ENCODE measurements around the gene SNAP91.

The SNAP91 gene

DNA sequence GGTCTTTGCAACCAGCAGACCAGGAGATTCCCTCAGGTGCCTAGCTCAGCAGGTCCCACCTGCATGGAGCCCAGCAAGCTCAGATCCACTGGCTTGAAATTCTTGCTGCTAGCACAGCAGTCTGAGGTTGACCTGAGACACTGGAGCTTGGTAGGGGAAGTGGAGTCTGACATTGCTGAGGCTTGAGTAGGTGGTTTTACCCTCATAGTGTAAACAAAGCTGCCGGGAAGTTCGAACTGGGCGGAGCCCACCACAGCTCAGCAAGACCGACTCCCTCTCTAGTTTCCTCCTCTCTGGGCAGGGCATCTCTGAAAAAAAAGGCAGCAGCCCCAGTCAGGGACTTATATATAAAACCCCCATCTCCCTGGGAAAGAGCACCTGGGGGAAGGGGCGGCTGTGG lies 162.3 kb downstream of the SNAP91 start:
- DNase-seq (ENCODE audit: low read depth, low spot score): no peak

DNA sequence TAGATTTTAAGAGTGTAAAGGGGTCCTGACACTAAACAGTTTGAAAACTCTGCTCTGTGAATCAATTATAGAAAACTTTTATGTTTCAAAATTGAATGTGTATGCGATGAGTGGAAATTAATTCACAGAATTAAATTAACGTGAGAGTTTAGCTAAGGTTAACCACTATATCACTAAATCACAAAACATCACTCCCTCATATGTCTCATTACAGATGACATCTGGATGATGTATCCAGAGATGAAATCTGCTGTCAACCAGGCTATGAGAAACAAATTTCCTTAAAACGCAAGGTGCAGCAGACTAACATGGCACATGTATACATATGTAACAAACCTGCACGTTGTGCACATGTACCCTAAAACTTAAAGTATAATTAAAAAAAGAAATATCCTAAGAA lies 169.2 kb downstream of the SNAP91 start:
- no peak overlapping the region for H3K9ac ChIP-seq (ENCODE audit: insufficient read length)
- no peaks in the 10 kb centered on the region for H3K9me3 ChIP-seq (ENCODE audit: low read depth, low read length)
- H3K4me3 ChIP-seq: no peak overlapping the region
- no peaks in the 10 kb centered on the region for H3K36me3 ChIP-seq (ENCODE audit: insufficient read depth, low read length)
- H3K27ac ChIP-seq: no peak overlapping the region
- DNase-seq (ENCODE audit: low read depth, low spot score): no peak
- no peak for TF ChIP-seq FOXP2 (optimal IDR thresholded peaks at IDR 0.05; ENCODE audit: control extremely low read depth, extremely low read length, insufficient read depth)
- TF ChIP-seq EZH2 (IDR thresholded peaks at IDR 0.05): no peak
- TF ChIP-seq POLR2AphosphoS5 (IDR thresholded peaks at IDR 0.05; ENCODE audit: borderline replicate concordance, low read depth, low read length): no peak

More for the DNA sequence above, 162.3 kb downstream of the SNAP91 start:
- Histone ChIP-seq H3K9ac (ENCODE audit: insufficient read length) (no peak overlapping the region), H3K9me3 (ENCODE audit: low read depth, low read length) (no peaks in the 10 kb centered on the region), H3K27ac (no peak overlapping the region), H3K4me3 (no peak overlapping the region), H3K36me3 (ENCODE audit: insufficient read depth, low read length) (no peaks in the 10 kb centered on the region)
- TF ChIP-seq POLR2AphosphoS5 (IDR thresholded peaks at IDR 0.05; ENCODE audit: borderline replicate concordance, low read depth, low read length) (no peak), FOXP2 (optimal IDR thresholded peaks at IDR 0.05; ENCODE audit: control extremely low read depth, extremely low read length, insufficient read depth) (no peak), EZH2 (IDR thresholded peaks at IDR 0.05) (no peak)

DNA sequence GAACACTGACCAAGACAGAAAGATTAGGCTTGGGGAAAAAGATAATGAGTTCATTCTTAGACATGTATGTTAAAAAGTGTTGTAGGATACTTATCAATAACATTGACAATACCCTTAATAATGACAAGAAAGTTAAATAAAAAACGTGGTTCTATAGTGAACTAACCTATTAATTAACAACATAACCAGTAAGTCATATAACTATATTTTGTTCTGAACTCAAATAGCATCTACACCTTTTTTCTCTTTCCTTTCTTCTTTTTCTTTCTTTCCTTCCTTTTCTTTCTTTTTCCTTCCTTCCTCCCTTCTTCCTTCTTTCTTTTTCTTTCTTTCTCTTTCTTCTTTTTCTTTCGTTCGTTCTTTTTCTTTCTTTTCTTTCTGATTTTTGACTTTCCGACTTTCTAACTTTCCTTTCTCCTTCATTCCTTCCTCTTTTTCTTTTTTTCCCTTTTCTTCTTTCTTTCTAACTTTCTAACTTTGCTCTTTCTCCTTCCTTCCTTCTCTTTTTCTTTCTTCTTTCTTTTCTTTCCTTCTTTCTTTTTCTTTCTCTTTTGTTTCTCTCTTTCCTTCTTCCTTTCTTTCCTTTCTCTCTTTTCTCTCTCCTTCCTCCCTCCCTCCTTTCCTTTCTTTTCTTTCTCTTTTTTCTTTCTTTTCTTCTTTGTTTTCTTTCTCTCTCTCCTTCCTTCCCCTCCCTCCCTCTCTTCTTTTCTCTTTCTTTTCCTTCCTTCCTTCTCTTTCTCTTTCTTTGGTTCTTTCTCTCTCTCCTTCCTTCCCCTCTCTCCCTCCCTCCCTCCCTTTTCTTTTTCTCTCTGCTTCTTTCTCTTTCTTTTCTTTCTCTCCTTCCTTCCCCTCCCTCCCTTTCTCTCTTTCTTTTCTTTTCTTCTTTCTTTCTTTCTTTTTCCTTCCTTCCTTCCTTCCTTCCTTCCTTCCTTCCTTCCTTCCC lies 172.0 kb downstream of the SNAP91 start:
- no peak for DNase-seq (ENCODE audit: low read depth, low spot score)
- Histone ChIP-seq H3K27ac (no peak overlapping the region), H3K9me3 (ENCODE audit: low read depth, low read length) (no peaks in the 10 kb centered on the region), H3K4me3 (no peak overlapping the region), H3K36me3 (ENCODE audit: insufficient read depth, low read length) (no peaks in the 10 kb centered on the region), H3K9ac (ENCODE audit: insufficient read length) (no peak overlapping the region)
- TF ChIP-seq POLR2AphosphoS5 (IDR thresholded peaks at IDR 0.05; ENCODE audit: borderline replicate concordance, low read depth, low read length): no peak
- TF ChIP-seq EZH2 (IDR thresholded peaks at IDR 0.05): no peak

DNA sequence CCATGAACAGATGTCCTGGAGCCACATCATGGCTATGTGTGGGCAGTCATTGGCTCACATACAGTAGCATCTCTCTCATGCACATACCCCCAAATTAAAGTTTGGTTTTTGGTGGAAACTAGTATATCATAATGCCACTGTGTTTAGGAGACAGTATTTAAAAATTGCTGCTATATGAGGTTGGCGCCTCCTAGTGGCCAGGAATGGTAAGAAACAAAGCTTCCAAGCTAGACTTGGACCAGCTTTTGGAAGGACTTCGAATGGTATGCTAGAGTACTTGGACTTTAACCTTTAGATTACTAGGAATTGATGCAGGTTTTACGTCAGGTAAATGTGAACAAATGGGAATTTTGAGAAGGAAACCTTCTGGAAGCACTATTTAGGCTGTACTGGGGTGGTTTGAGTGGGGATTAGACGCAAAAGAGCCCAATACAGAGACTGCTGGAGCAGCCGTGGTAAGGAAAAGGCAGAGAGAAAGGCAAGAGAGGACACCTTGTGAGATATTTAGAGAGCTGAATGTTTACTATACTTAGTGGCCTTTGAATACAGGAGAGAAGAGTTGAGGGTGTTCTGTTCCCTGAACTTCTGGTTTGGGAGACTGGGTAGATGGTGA lies 172.8 kb downstream of the SNAP91 start:
- Histone ChIP-seq H3K9ac (ENCODE audit: insufficient read length) (no peak overlapping the region), H3K27ac (no peak overlapping the region)

DNA sequence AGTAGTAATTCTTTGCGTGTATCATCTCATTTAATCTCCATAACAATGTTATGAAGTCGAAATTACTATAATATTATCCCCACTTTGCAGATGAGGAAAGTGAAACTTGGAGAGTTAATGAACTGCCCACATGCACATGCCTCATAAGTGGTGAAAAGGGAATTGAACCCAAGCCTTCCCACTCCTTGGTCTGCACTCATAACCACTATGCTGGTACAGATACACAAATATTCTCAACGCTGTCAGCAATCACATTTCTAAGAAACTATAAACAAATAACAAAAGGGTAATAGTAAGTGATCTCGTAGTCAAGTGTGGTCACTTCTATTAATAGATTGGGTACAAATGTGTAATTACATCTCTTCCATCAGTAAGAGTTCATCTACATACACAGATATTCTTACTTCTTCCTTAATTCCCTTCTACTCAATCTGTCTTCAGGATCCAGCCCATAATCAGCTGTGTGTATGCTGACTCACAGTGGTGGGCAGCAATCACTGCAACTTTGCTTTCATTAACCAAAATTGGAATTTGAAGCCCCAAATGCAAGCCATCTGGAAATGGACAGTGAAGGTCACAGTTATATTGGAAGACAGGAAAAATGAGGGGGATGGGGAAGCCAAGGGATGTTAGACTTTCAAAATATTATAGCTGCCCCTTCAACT lies 190.0 kb downstream of the SNAP91 start:
- TF ChIP-seq POLR2AphosphoS5 (IDR thresholded peaks at IDR 0.05; ENCODE audit: borderline replicate concordance, low read depth, low read length) (no peak), EZH2 (IDR thresholded peaks at IDR 0.05) (no peak), FOXP2 (optimal IDR thresholded peaks at IDR 0.05; ENCODE audit: control extremely low read depth, extremely low read length, insufficient read depth) (no peak)
- DNase-seq (ENCODE audit: low read depth, low spot score): no peak
- no peak overlapping the region for H3K9ac ChIP-seq (ENCODE audit: insufficient read length)
- peaks cover 5% of the 10 kb centered on the region; the same call in 1 of the 2 replicates for H3K36me3 ChIP-seq (ENCODE audit: insufficient read depth, low read length)
- no peaks in the 10 kb centered on the region for H3K9me3 ChIP-seq (ENCODE audit: low read depth, low read length)
- H3K27ac ChIP-seq: no peak overlapping the region
- H3K4me3 ChIP-seq: no peak overlapping the region

More for the DNA sequence above, 172.8 kb downstream of the SNAP91 start:
- TF ChIP-seq POLR2AphosphoS5 (IDR thresholded peaks at IDR 0.05; ENCODE audit: borderline replicate concordance, low read depth, low read length) (no peak), EZH2 (IDR thresholded peaks at IDR 0.05) (no peak), FOXP2 (optimal IDR thresholded peaks at IDR 0.05; ENCODE audit: control extremely low read depth, extremely low read length, insufficient read depth) (no peak)
- H3K36me3 ChIP-seq (ENCODE audit: insufficient read depth, low read length): no peaks in the 10 kb centered on the region
- no peaks in the 10 kb centered on the region for H3K9me3 ChIP-seq (ENCODE audit: low read depth, low read length)
- no peak overlapping the region for H3K4me3 ChIP-seq
- DNase-seq (ENCODE audit: low read depth, low spot score): peak; percentile 63

DNA sequence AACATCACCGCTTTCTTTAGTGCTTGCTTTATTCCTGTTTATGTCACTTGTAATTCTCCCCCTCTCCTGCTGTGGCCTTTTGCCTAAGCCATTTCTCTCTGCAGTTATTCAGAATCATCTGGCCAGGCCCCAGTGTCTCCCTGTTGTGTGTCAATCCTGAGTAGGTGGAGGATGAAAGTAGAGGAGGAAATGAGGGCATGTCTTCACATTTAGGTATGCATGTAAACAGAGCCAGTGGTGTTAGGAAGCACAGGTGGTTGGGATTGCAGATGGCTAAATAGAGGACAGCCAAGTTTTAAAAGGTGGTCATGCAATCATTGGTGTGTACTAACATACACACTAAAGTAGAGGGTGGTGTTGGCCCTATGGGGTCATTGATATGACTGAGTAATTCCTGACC lies 191.4 kb downstream of the SNAP91 start:
- no peaks in the 10 kb centered on the region for H3K36me3 ChIP-seq (ENCODE audit: insufficient read depth, low read length)
- no peak for TF ChIP-seq POLR2AphosphoS5 (IDR thresholded peaks at IDR 0.05; ENCODE audit: borderline replicate concordance, low read depth, low read length)
- no peak for TF ChIP-seq FOXP2 (optimal IDR thresholded peaks at IDR 0.05; ENCODE audit: control extremely low read depth, extremely low read length, insufficient read depth)
- no peak overlapping the region for H3K4me3 ChIP-seq
- no peak overlapping the region for H3K27ac ChIP-seq
- H3K9ac ChIP-seq (ENCODE audit: insufficient read length): no peak overlapping the region
- H3K9me3 ChIP-seq (ENCODE audit: low read depth, low read length): no peaks in the 10 kb centered on the region
- DNase-seq (ENCODE audit: low read depth, low spot score): no peak

DNA sequence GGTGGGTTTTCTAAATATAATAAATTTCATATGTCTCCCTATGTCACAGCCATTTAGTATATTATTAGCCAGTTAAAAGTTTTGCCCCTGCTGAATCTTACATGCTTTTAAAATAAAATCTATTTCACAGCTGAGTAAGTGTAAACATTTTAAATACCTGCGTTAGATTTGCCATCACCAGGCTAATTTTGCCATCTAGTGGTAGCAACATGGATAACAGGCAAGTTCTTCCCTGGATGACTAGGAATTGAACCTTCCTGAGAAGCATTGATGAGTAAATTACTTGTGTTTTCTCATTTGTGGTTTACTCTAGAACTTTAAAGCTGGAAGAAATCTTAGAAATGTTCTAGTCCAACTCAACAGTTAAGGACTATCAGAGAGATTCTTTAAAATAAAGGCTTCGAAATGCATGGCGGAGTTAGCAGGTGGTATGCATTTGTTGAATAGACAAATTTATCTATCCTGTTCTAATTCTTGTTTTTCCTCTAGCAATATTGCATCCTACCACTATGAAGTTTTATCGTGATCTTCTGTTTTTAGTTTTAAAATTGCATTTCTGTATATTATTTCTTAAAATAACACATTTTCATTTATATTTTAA lies 193.9 kb downstream of the SNAP91 start:
- no peak for TF ChIP-seq EZH2 (IDR thresholded peaks at IDR 0.05)
- no peak for TF ChIP-seq POLR2AphosphoS5 (IDR thresholded peaks at IDR 0.05; ENCODE audit: borderline replicate concordance, low read depth, low read length)
- no peak for TF ChIP-seq FOXP2 (optimal IDR thresholded peaks at IDR 0.05; ENCODE audit: control extremely low read depth, extremely low read length, insufficient read depth)
- Histone ChIP-seq H3K4me3 (peak overlapping the region; percentile 86), H3K27ac (no peak overlapping the region), H3K36me3 (ENCODE audit: insufficient read depth, low read length) (no peaks in the 10 kb centered on the region), H3K9me3 (ENCODE audit: low read depth, low read length) (no peaks in the 10 kb centered on the region), H3K9ac (ENCODE audit: insufficient read length) (peak overlapping the region; percentile 38)
- DNase-seq (ENCODE audit: low read depth, low spot score): peak; percentile 70

DNA sequence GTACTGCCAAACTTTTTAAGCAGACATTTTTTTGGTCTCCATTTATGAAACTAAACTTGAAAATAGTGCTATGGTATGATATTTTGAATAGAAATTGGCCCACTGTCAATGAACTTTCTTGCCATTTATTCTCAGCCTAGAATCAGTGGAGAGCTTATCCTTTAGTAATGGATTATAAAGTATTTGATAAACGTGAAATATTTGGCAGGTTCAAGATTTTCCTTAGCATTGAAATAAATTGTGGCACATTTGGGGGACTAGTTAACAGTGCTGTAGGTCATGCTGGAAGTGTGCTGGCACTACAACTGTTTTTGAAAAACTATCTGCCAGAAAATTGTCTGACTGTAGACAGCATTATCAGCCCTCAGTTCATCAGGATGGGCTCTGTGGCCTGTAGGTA lies 194.4 kb downstream of the SNAP91 start:
- no peaks in the 10 kb centered on the region for H3K9me3 ChIP-seq (ENCODE audit: low read depth, low read length)
- H3K36me3 ChIP-seq (ENCODE audit: insufficient read depth, low read length): no peaks in the 10 kb centered on the region
- no peak for DNase-seq (ENCODE audit: low read depth, low spot score)
- no peak for TF ChIP-seq POLR2AphosphoS5 (IDR thresholded peaks at IDR 0.05; ENCODE audit: borderline replicate concordance, low read depth, low read length)
- no peak for TF ChIP-seq FOXP2 (optimal IDR thresholded peaks at IDR 0.05; ENCODE audit: control extremely low read depth, extremely low read length, insufficient read depth)
- TF ChIP-seq EZH2 (IDR thresholded peaks at IDR 0.05): no peak
- peak overlapping the region; percentile 66 for H3K27ac ChIP-seq
- peak overlapping the region; percentile 86 for H3K4me3 ChIP-seq
- H3K9ac ChIP-seq (ENCODE audit: insufficient read length): peak overlapping the region; percentile 38
